ENCODE results near the gene WDR75.

WDR75 gene

GRCh38 chr2:189499137-189499536, 57.9 kb downstream of the WDR75 start:
- no peak overlapping the region for H3K4me3 ChIP-seq (replicated peaks; ENCODE audit: insufficient read depth, low read length)
- TF ChIP-seq GABPA (IDR thresholded peaks at IDR 0.05; ENCODE audit: low read depth), result no peak
- TF ChIP-seq POLR2AphosphoS5 (IDR thresholded peaks at IDR 0.05; ENCODE audit: low read depth), result no peak
- no peak for TF ChIP-seq SPI1 (IDR thresholded peaks at IDR 0.05; ENCODE audit: borderline replicate concordance, low read depth)
- TF ChIP-seq CTCF (IDR thresholded peaks at IDR 0.05; ENCODE audit: insufficient read depth, low read length), result no peak
- TF ChIP-seq, protein P1, sequence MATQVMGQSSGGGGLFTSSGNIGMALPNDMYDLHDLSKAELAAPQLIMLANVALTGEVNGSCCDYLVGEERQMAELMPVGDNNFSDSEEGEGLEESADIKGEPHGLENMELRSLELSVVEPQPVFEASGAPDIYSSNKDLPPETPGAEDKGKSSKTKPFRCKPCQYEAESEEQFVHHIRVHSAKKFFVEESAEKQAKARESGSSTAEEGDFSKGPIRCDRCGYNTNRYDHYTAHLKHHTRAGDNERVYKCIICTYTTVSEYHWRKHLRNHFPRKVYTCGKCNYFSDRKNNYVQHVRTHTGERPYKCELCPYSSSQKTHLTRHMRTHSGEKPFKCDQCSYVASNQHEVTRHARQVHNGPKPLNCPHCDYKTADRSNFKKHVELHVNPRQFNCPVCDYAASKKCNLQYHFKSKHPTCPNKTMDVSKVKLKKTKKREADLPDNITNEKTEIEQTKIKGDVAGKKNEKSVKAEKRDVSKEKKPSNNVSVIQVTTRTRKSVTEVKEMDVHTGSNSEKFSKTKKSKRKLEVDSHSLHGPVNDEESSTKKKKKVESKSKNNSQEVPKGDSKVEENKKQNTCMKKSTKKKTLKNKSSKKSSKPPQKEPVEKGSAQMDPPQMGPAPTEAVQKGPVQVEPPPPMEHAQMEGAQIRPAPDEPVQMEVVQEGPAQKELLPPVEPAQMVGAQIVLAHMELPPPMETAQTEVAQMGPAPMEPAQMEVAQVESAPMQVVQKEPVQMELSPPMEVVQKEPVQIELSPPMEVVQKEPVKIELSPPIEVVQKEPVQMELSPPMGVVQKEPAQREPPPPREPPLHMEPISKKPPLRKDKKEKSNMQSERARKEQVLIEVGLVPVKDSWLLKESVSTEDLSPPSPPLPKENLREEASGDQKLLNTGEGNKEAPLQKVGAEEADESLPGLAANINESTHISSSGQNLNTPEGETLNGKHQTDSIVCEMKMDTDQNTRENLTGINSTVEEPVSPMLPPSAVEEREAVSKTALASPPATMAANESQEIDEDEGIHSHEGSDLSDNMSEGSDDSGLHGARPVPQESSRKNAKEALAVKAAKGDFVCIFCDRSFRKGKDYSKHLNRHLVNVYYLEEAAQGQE (IDR thresholded peaks at IDR 0.05; ENCODE audit: insufficient replicate concordance, low read depth), result no peak
- H3K27me3 ChIP-seq (ENCODE audit: insufficient read depth, poor library complexity, severe bottlenecking), result no peaks in the 10 kb centered on the region

DNA sequence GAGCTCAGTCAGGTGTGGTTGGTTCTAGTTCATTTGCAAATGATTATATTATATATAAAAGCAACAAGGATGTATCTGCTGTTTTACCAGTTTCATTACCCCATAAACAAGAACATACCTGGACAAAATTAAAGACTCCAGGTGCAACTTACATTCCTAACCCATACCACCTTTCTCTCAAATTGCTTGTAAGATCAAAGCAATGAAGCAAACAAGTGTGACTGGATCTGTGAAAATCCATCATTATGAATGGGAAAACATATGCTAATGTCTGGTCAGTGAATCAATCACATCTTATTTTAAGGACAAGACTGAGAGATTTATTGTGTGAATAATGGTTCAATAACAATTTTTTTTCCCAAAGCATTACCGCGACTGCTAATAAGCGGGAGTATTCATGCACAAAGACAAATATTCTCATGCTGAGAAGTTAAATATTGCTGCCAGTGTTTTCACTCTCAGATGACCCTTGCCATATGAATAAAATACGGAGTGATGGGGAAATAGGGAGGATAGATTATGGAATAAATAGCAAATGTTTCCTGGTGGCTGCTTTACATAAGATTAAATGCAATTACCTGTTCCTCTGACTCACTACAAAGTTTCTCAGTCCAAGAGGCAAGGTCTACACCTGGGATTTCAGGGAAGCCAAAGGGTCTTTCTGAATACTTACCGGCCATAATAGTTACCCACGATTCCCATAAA, 59.3 kb downstream of the WDR75 start:
- TF ChIP-seq, protein P1 (IDR thresholded peaks at IDR 0.05; ENCODE audit: insufficient replicate concordance, low read depth), result no peak
- no peak for TF ChIP-seq CTCF (IDR thresholded peaks at IDR 0.05; ENCODE audit: insufficient read depth, low read length)
- TF ChIP-seq POLR2AphosphoS5 (IDR thresholded peaks at IDR 0.05; ENCODE audit: low read depth), result no peak
- TF ChIP-seq GABPA (IDR thresholded peaks at IDR 0.05; ENCODE audit: low read depth), result no peak
- TF ChIP-seq SPI1 (IDR thresholded peaks at IDR 0.05; ENCODE audit: borderline replicate concordance, low read depth), result no peak
- DNase-seq (ENCODE audit: low read depth in 1 of 2, low spot score in 1 of 2), result no peak
- Histone ChIP-seq H3K27ac (replicated peaks) (no peak overlapping the region), H3K27me3 (ENCODE audit: insufficient read depth, poor library complexity, severe bottlenecking) (no peaks in the 10 kb centered on the region), H3K4me3 (replicated peaks; ENCODE audit: insufficient read depth, low read length) (no peak overlapping the region)

More at GRCh38 chr2:189499137-189499536, 57.9 kb downstream of the WDR75 start:
- no peak overlapping the region for H3K27ac ChIP-seq (replicated peaks)
- no peak for DNase-seq (ENCODE audit: low read depth in 1 of 2, low spot score in 1 of 2)

- no peaks in the 10 kb centered on the region for H3K27me3 ChIP-seq (ENCODE audit: insufficient read depth, poor library complexity, severe bottlenecking)
- H3K4me3 ChIP-seq (replicated peaks; ENCODE audit: insufficient read depth, low read length), result no peak overlapping the region
- DNase-seq (ENCODE audit: low read depth in 1 of 2, low spot score in 1 of 2), result no peak
- no peak for TF ChIP-seq SPI1 (IDR thresholded peaks at IDR 0.05; ENCODE audit: borderline replicate concordance, low read depth)
- TF ChIP-seq POLR2AphosphoS5 (IDR thresholded peaks at IDR 0.05; ENCODE audit: low read depth), result no peak
- TF ChIP-seq, protein P1 (IDR thresholded peaks at IDR 0.05; ENCODE audit: insufficient replicate concordance, low read depth), result no peak
- no peak for TF ChIP-seq CTCF (IDR thresholded peaks at IDR 0.05; ENCODE audit: insufficient read depth, low read length)
- no peak for TF ChIP-seq GABPA (IDR thresholded peaks at IDR 0.05; ENCODE audit: low read depth)
- H3K27ac ChIP-seq (replicated peaks), result no peak overlapping the region
Measured at GRCh38 chr2:189501487-189501886, 60.2 kb downstream of the WDR75 start.

Measured in HL-60 (cell line).